Islet of Langerhans (tissue), 1 donor: ENCODE data around the gene BRD3.

Experiments used
- FAIRE-seq: peaks from one replicate; lab custom pipeline; 2011; peaks lifted over from hg19 to GRCh38; lab: Jason Lieb, UNC

BRD3 gene

DNA sequence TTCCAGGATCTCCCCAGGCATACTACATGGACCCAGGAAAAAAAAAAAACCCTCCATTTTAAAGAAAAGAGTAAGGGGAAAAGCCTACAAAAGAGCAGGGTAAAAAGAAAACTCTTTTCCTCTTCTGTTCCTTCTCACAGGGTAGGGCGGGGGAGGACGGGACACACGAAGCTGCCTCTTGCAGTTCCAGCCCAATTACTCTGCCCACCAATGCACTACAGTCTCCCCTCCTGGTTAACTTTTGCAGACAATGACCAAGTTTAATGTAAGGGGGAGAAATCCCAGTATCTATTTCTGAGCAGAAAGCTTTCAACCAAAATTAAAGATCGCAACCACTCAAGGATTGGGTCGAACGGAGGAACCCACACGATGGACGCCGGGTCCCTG, 1.3 kb downstream of the BRD3 start:
- FAIRE-seq, result no peak

DNA sequence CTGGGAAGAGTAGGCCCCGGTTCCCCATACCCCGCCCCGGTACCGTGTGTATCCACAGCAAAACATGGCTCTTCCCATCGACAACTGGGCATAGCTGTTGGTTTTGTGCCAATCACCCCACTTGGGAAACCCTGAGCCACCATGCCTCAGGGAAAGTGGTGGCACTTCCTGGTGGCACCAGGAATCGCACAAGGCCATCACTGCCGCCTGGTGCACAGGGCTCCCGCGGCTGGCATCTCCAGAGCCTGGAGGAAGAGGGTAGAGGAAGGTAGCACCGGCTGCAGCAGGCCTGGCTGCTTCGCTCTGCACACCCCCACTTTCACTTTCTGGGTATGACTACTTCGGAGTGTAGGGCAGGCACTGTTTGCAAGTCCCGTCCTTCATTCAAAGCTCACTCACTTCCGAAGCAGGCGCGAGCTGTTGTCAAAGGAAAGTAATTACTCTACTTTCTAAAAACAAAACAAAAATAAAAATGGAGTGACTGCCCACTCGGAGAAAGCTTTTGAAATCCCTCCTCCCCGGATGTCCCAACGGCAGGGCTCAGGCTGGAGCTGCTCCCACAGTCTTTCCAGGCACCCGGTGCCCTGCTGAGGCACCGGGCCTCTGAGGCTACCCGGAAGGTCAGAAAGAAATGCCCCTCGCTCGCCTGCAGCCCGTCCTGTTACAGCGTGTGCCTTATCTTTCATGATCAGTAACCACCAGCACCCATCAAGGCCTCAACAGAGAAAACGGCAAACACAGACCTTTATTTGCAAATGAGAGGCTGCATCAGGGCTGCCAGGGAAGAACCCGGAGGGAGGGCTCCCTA, 2.0 kb downstream of the BRD3 start:
- FAIRE-seq, result no peak

- FAIRE-seq, result no peak
Measured at GRCh38 chr9:134064711-134065110, 3.1 kb downstream of the BRD3 start.

GRCh38 chr9:134063571-134064450, 4.0 kb downstream of the BRD3 start:
- no peak for FAIRE-seq

- FAIRE-seq, result no peak
Measured at GRCh38 chr9:134063088-134063570, 4.7 kb downstream of the BRD3 start.

- no peak for FAIRE-seq
Measured at GRCh38 chr9:134062461-134063087, 5.3 kb downstream of the BRD3 start.

DNA sequence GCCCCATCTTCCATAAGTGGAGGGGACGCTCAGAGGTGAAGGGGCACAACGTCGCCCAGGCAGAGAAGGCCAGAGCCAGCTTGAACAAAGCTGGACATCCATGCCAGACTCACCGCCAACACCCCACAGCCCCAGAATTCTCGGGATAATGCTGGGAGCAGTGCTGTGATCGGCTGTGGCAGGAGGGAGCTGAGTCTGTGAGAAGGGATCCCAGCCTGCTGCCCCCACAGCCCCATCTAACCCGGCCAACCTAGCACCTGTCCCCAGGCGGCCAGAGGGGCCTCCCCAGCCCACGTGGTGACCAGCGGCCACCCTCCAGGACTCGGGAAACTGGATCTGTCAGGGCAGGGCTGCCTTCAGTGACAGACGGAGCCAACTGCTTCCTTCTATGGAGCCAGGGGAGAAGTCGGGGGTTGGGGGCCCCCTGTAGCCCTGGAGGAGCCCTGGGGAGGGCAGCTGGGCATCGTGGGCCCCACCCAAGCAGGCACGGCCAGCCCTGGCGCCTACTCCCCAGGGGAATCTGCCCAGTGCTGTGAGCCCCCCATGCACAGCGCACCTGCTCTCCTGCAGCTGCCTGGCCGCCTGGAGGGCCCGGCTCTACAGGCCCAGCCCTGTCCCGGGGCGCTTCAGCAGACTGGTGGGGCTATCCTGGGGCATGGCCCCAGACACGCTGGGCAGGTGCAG, 6.0 kb downstream of the BRD3 start:
- FAIRE-seq, result no peak

DNA sequence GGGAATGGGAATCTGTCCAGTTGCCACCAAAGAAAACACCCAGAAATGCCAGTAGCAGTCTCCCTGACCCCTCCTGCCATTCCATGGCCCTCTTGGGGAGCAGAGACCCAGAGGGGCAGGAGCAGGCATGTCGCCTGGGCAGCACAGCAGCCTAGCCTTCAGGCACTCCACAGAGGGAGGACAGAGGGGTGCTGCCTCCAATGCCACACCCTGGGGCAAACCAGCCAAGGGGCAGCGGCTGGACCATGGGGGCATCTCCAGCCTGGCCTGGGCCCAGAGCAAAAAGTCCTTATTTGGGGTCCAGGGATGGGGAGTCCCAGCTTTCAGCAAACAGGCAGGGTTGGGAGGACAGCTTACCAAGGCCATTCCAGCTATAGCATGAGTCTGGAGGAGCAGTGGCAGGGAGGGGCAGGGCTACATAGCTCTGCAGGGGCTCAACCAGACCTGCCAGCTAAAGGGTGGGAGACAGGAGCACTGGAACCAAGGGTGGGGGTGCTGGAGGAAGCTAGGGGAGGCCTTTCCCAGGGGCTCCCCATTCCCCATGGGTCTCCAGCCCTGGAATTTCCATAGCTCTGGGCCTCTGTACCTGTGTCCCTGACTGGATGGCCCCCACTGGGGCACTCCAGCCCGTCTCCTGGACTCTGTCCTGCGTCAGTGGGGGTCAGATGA, 6.7 kb downstream of the BRD3 start:
- no peak for FAIRE-seq

GRCh38 chr9:134060546-134060945, 7.3 kb downstream of the BRD3 start:
- FAIRE-seq, result no peak

- FAIRE-seq, result no peak
Measured at GRCh38 chr9:134059661-134060395, 8.0 kb downstream of the BRD3 start.

DNA sequence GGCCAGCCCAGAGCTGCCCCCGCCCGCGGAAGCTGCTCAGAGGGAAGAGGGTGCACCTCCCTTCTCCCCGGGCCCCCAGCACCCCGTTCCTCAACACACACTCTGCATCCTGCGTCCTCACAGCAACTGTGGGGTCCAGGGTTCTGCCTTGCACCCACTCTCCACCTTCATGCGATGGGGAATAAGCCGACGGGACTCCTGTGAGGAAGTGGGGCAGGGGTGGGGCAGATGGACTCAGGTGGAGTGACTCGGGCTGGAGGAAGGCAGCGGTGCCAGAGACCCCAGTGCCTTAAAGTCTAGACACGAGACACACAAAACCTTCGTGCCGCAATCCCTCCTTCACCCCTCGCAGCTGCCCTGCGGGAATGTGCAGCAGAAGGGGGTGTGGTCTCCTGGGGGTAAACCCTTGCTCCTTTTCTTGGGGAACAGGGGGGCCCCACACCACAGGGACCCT, 8.6 kb downstream of the BRD3 start:
- FAIRE-seq, result no peak

GRCh38 chr9:134058716-134059115, 9.1 kb downstream of the BRD3 start:
- FAIRE-seq, result no peak

DNA sequence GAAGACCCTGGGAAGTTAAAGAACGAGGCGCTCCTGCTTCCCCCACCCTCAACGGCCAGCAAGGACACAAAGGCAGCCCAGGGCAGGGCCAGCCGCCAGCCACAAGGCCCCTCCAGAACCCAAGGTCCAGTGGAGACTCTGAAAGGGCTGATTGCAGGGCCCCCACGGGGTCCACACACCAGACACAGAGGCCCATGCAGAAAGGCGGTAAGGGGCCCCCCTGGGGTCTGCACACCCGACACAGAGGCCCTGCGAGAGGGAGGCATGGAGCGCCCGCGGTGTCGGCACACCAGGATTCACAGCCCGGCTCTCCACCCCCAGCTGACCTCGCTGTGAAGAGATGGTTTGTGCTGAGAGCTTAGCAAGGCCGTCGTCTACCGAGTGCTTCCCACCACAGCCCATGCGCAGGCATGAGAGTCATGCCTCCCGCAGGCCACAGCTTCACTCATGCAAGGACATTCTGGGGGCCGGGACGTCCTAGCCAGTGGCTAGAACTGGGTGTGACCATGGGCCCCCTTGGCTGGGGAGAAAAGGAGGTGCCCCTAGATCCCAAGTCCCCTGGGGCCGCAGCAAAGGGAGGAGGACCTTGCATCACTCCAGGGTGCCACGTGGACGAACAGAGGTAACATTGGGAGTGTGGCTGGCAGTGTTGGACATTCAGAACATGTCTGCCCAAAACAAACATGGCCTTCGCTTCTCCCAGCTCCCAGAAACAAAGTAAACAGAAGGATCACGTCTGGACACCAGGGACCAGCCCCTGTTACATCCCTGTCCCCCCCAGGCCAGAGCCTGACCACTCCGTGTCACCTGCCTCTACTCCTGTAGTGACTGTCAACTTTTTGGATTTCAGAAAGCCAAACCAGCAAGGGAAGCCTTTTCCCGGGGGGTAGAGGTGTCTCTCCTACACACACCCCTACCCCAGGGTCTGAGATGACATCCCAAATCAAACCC, 9.8 kb downstream of the BRD3 start:
- no peak for FAIRE-seq

- FAIRE-seq, result no peak
Measured at GRCh38 chr9:134057307-134057657, 10.5 kb downstream of the BRD3 start.

DNA sequence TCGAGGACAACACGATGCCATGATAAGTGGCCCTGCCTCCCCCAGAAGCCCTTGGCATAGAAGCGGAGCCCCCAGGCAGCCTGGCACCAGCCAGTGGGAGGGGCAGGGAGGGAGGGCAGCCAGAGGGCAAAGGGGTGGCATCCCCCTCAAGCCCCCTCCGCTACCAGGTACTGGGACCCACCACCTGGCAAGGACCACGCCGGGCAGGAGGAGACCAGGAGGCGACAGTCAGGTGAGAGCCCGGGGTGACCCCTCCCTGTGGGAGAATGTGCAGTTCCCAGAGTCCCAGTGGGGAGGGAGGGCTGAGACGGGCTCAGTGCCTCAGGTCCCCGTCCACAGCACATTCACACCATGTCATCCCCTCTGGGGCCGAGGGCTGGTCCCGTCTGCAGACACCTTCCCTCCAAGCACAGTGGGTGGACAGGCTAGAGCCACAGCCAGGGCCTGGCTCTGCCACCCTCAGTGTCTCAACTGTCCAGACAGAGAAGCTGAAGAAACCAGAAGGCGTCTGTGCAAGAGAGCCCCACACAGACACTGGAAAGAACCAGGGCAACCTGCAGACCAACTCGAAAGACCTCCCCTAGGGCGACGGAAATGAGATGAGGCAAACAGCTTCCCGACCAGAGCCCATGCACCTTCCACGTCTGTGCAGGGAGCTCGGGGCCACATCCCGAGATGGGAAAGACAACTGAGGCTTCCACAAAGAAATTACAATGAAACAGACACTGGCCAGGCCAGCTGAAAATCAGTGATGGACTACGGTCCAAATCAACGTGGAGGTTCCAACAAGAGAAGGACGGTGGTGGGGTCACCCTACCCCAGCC, 11.1 kb downstream of the BRD3 start:
- no peak for FAIRE-seq

- FAIRE-seq, result no peak
Measured at GRCh38 chr9:134055981-134056461, 11.8 kb downstream of the BRD3 start.

DNA sequence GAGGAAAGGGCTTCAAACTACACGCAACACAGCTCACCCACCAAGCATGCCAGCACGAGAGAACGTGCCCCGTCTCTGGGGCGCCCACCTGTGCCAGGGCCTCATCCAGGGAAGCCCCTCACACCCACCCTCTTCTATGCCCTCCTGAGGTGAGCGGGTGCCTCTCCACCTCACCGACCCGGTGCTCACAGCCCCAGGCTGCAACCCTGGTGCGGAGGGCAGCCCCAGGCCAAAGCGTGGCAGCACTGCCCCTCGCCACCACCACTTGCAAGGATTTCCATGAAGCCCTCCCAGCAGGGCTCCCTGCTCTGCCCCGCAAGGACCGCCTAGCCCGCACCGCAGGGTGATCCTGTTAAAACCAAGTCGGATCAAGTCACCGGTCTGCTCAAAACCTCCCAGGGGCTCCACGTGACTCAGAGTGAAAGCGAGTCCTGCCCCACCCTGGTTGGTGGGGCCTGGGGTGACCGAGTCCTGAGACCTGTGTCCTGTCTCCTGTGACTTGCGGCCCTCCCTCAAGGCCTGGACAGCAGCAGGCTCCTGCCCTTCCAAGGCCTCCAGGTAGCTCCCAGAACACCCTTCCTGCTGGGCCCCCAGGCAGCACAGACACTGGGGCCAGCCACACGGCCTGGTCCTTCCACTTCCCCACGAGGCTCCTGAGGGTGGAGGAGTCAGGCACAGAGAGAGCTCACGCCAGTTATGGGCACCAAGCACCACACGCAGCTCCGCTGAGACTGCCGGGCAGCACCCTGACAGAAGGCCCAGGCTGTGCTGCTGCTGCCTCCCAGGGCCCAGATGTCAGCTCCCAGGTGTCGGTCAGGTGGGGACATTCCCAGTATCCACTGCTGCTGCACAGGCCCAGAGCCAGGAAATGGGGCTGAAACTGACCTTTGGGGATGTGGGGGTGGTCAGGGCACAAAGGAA, 12.7 kb downstream of the BRD3 start:
- FAIRE-seq, result no peak
